ENCODE measurements around the gene TMEM38B.

Gene TMEM38B

GRCh38 chr9:105694190-105694847 is at the start of gene TMEM38B:
Gene TMEM38B, plus strand, starts transcription at chr9:105694541. Its CDS starts 120 bp downstream, at chr9:105694661.
- peak; percentile 84 for DNase-seq (ENCODE audit: low spot score)

GRCh38 chr9:105646879-105647594 is 47.3 kb upstream of the TMEM38B start:
- no peak for DNase-seq (ENCODE audit: low spot score)

GRCh38 chr9:105647595-105648349 is 46.6 kb upstream of the TMEM38B start:
- DNase-seq (ENCODE audit: low spot score): no peak

- no peak for DNase-seq (ENCODE audit: low spot score)
Observed at GRCh38 chr9:105651806-105652205, 42.5 kb upstream of the TMEM38B start.

GRCh38 chr9:105656131-105656921 is 38.0 kb upstream of the TMEM38B start:
- peak; percentile 30 for DNase-seq (ENCODE audit: low spot score)

GRCh38 chr9:105658351-105658750 is 36.0 kb upstream of the TMEM38B start:
- no peak for DNase-seq (ENCODE audit: low spot score)

- no peak for DNase-seq (ENCODE audit: low spot score)
Observed at GRCh38 chr9:105661011-105661410, 33.3 kb upstream of the TMEM38B start.

GRCh38 chr9:105662184-105663104 is 31.9 kb upstream of the TMEM38B start, which contains the start of gene TAL2:
Gene TAL2, plus strand, starts transcription at chr9:105662457. Its CDS starts 40 bp downstream, at chr9:105662497.
- peak; percentile 54 for DNase-seq (ENCODE audit: low spot score)

- DNase-seq (ENCODE audit: low spot score): no peak
Observed at GRCh38 chr9:105663914-105664313, 30.4 kb upstream of the TMEM38B start.

- no peak for DNase-seq (ENCODE audit: low spot score)
Observed at GRCh38 chr9:105667867-105668266, 26.5 kb upstream of the TMEM38B start.

- no peak for DNase-seq (ENCODE audit: low spot score)
Observed at GRCh38 chr9:105670315-105670714, 24.0 kb upstream of the TMEM38B start.

GRCh38 chr9:105670775-105671174 is 23.6 kb upstream of the TMEM38B start:
- no peak for DNase-seq (ENCODE audit: low spot score)

GRCh38 chr9:105672711-105673234 is 21.6 kb upstream of the TMEM38B start:
- DNase-seq (ENCODE audit: low spot score): no peak

- no peak for DNase-seq (ENCODE audit: low spot score)
Observed at GRCh38 chr9:105673850-105674387, 20.4 kb upstream of the TMEM38B start.

- no peak for DNase-seq (ENCODE audit: low spot score)
Observed at GRCh38 chr9:105676351-105676923, 17.9 kb upstream of the TMEM38B start.

GRCh38 chr9:105678163-105678562 is 16.2 kb upstream of the TMEM38B start:
- DNase-seq (ENCODE audit: low spot score): peak; percentile 23

- DNase-seq (ENCODE audit: low spot score): no peak
Observed at GRCh38 chr9:105678781-105679180, 15.6 kb upstream of the TMEM38B start.

- DNase-seq (ENCODE audit: low spot score): peak; percentile 39
Observed at GRCh38 chr9:105679257-105680022, 14.9 kb upstream of the TMEM38B start.

GRCh38 chr9:105681313-105681712 is 13.0 kb upstream of the TMEM38B start:
- DNase-seq (ENCODE audit: low spot score): no peak
